Measurements from ENCODE around the gene GHR.

The GHR gene

GRCh38 chr5:42760426-42760825 is 337.2 kb downstream of the GHR start:
- TF ChIP-seq CTCF (IDR thresholded peaks at IDR 0.05; ENCODE audit: control insufficient read depth, insufficient read depth, low read depth, low read length, missing control alignments): no peak
- no peak for DNase-seq (ENCODE audit: low read depth)
- H3K4me3 ChIP-seq (ENCODE audit: control insufficient read depth, low read depth, low read length): no peak overlapping the region

- no peak overlapping the region for H3K4me3 ChIP-seq (ENCODE audit: control insufficient read depth, low read depth, low read length)
- DNase-seq (ENCODE audit: low read depth): no peak
- no peak for TF ChIP-seq CTCF (IDR thresholded peaks at IDR 0.05; ENCODE audit: control insufficient read depth, insufficient read depth, low read depth, low read length, missing control alignments)
Observed at GRCh38 chr5:42761791-42762190, 338.6 kb downstream of the GHR start.

- peak; percentile 23 for TF ChIP-seq CTCF (IDR thresholded peaks at IDR 0.05; ENCODE audit: control insufficient read depth, insufficient read depth, low read depth, low read length, missing control alignments)
- no peak for DNase-seq (ENCODE audit: low read depth)
- no peak overlapping the region for H3K4me3 ChIP-seq (ENCODE audit: control insufficient read depth, low read depth, low read length)
Observed at GRCh38 chr5:42767491-42768105, 344.4 kb downstream of the GHR start.

GRCh38 chr5:42768106-42768504 is 344.9 kb downstream of the GHR start:
- TF ChIP-seq CTCF (IDR thresholded peaks at IDR 0.05; ENCODE audit: control insufficient read depth, insufficient read depth, low read depth, low read length, missing control alignments): no peak
- H3K4me3 ChIP-seq (ENCODE audit: control insufficient read depth, low read depth, low read length): no peak overlapping the region
- no peak for DNase-seq (ENCODE audit: low read depth)

GRCh38 chr5:42770003-42770402 is 346.8 kb downstream of the GHR start:
- TF ChIP-seq CTCF (IDR thresholded peaks at IDR 0.05; ENCODE audit: control insufficient read depth, insufficient read depth, low read depth, low read length, missing control alignments): no peak
- no peak overlapping the region for H3K4me3 ChIP-seq (ENCODE audit: control insufficient read depth, low read depth, low read length)
- no peak for DNase-seq (ENCODE audit: low read depth)
